HG02981 (cell line): ENCODE data around the gene LRRC31.

ENCODE experiments used
- ATAC-seq: cut with Tn5 transposase; IDR thresholded peaks from one replicate; pipeline ENCODE4 v1.9.1; 2021; ENCODE audit warnings: mild to moderate bottlenecking, moderate library complexity; ENCODE audit not compliant: unreplicated experiment

Gene LRRC31

GRCh38 chr3:169813757-169814517, 55.8 kb downstream of the LRRC31 start:
- ATAC-seq = peak; percentile 86

DNA sequence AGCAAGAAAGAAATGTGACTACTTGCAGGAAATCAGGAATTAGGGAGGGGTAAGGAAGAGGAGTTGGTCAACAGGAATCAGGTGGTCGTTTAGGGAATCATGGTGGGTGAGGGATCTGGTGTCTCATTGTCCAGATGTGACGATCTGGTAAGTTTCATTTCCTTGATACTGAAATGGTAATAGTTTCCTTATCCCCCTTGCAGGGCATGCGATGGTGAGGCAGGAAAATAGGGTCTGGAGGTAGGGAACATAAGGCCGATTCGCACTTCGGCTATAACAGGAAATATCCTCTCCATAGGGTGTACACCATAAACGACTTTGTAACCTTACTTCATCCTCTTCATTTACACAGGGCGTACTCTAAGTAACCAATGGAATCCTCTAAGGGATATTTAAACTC, 56.5 kb downstream of the LRRC31 start:
- no peak for ATAC-seq

- peak; percentile 56 for ATAC-seq
These were observed 57.2 kb downstream of the LRRC31 start, which contains the start of the genes LRRC34 and LRRIQ4 for GRCh38 chr3:169812332-169813235. Gene LRRC34, minus strand, starts transcription at chr3:169812904. Its CDS starts 356 bp downstream, at chr3:169812548. Gene LRRIQ4, plus strand, starts transcription at chr3:169812870. Its CDS starts 9,052 bp downstream, at chr3:169821922.

DNA sequence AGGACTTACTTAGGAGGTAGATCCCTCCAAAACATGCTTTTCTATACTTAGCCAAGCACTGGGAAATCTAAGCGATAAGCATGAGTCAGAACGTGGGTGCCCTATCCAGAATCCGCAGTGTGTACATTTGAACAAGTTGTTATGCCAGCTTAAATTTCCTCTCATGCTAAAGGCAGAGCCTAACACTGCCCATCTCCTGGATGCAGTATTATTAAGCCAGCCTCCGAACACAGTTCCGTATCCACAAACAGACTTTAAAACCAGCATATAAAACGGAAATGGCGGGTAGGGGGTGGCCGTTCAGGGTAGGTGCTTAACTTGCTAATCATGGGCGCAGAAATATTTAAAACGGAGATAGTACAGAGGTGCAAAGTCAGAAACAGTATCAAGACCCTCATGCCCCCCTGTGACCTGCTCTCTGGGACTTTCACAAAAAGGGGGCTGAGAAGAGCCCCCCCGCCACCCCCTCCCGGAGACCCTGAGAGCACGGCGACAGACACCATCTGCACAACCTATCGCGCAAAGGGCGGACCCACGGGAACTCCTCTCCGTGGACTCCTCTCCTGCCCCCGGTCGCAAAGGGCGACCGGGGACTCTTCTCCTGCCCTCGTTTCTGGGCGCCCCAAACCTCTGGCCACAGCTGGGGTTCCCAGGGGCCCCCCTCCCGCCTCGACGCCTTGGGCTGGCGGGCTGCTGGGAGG, 58.0 kb downstream of the LRRC31 start:
- ATAC-seq = peak; percentile 2

GRCh38 chr3:169809230-169809795, 60.4 kb downstream of the LRRC31 start:
- ATAC-seq = no peak

GRCh38 chr3:169804681-169805080, 65.1 kb downstream of the LRRC31 start:
- ATAC-seq = no peak

DNA sequence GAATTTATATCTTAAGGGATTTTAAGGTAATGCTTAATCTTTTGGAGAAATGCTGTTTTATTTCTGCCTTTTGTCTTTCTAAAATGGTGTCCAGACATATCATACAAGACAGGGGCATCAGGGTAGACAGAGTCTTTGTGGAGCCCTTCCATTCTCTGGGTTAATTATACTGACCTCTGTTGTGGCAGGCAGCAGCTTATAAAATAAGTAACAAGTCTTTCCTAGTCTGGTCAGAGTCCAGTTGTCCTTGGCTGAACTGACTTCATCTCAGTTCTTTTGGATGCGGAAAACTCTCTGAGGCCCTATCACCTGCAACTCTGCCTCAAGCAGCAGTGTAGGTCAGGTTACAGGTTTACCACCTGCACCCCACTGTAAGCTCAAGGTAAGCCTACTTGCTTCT, 77.4 kb downstream of the LRRC31 start:
- ATAC-seq = no peak

- ATAC-seq = no peak
These were observed 78.9 kb downstream of the LRRC31 start for GRCh38 chr3:169790687-169791429.

- no peak for ATAC-seq
These were observed 79.5 kb downstream of the LRRC31 start for GRCh38 chr3:169790219-169790618.
